Dedifferentiated amniotic fluid mesenchymal stem cell (primary cell): Measurements from ENCODE around the gene GNPAT.

ENCODE experiments used
- DNase-seq: peaks from one replicate; pipeline ENCODE4 v3.0.0-alpha.2; 2016; ENCODE audit errors: extremely low spot score

Gene GNPAT

GRCh38 chr1:231213831-231214573, 27.0 kb upstream of the GNPAT start:
- no peak for DNase-seq

DNA sequence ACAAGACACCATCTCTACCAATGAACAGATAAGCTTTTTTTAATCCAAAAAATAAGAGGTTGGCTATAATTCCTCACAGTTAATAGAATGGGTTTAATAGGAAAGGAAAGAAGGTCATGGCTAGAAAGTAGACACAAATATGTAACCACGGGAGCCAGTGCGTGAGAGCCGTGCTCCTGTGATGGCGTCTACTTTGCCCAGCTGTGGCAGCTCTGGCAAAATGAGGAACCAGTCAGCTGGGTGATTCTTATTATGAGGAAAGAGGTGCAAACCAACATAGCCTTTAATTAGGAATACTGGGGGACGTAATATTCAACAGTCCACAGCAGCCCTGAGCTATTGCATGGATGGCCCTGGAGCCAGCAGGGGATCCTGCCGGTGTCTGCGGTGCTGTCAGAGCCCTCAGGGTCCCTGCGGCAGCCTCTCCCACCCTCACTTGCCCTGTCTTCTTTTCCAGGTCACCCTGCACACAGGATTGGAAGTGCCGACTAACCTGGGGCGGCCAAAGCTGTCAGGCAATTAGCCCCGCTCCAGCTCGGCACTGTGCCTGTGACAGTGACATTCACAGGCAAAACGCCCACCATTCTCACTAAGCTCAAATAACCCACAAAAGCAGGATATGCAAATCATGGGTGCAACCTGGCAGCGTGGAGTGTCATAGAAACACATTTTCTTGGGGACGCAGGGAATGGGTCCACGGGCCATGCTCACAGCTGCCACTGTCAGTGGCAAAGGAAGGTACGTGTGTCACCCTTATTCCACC, 25.9 kb upstream of the GNPAT start:
- DNase-seq = no peak

DNA sequence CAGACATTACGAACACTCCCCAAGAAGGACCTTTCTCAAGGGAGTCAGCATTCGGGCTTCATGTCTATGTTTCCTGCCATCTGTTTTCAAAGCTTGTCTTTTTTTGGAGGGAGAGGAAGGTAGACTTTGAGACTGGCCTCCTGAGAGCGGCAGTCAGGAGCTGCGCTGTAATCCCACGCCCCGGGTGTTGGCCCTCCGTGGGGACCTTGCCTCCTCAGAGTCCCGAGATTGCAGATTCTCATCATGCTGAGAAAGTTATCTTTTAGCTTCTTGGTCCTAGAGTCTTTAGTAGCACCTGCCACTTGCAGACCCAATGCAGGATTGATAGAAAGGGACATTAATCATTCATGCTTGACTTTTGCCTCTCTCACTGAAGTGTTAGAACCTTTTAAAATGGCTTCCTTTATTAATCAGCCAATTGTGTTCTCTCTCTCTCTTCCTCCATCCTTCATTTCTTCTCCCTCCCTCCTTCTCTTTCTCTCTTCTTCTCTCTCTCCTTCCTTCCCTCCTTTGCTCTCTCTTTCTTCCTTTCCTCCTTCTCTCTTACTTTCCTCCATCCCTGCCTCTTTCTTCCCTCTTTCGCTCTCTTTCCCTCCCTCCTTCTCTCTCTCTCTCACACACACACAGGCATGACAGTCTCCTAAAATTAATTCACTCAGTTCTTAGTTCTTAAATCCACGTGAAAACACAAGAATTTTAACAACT, 25.2 kb upstream of the GNPAT start:
- DNase-seq = no peak

DNA sequence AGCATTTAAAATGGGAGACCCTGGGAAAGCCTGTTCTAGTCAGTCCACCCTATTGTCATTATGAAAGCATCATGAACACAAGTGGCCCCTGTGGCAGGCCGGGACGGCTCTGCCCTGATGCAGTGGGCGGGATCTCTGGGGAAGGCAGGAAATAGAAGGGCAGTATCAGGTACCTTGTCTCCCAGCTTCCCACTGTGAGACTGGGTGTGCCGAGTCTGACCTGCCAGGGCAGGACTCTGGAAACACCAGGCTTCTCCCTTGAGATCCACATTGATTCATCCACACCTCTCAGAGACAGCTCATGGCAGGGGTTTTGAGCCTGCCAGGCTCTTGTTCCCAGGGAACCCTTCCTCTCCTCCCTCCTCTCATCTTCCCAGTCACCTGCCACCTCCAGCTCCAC, 24.5 kb upstream of the GNPAT start:
- no peak for DNase-seq

DNA sequence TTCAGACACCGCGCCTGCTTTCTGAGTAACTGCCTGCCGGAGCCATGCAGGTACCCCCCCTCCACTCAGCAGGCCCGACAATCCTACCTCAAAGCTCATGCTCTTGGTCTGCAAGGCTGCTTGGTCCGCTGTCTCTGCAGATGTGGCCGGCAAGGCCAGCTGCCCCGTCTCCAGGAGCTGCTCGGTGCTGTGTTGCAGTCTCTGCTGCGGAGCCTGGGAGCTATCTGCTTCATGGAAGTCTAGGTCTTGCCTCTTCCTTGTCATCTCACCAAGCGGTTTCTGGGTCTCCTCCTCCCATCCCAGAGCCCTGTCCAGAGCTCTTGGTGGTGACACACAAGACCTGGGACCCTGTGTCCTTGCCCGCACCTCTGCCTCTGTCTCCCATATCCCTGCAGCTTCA, 24.0 kb upstream of the GNPAT start:
- no peak for DNase-seq

DNA sequence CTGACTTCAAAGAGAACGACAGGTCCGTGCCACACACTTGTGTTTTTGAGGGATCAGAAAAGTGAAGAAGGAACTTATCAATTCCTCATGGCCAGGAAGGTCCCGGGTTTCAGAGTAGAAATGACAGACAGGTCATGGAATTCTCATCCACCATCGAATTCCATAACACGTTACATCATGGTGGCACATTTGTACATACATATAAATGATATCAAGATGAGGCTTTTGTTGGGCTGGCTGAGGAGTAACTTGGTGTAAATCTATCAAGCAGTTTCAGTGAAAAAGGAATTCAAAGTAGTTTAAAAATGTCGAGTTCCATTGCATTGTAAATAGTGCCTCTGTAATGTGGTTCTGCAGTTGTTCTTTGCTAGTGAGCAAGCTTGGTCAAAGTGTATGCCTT, 22.9 kb upstream of the GNPAT start:
- no peak for DNase-seq

- DNase-seq = no peak
Observed at GRCh38 chr1:231219422-231220401, 21.3 kb upstream of the GNPAT start.

GRCh38 chr1:231220801-231221200, 20.2 kb upstream of the GNPAT start:
- no peak for DNase-seq

- DNase-seq = no peak
Observed at GRCh38 chr1:231226156-231226555, 14.9 kb upstream of the GNPAT start.

GRCh38 chr1:231231511-231231910, 9.5 kb upstream of the GNPAT start:
- DNase-seq = no peak

DNA sequence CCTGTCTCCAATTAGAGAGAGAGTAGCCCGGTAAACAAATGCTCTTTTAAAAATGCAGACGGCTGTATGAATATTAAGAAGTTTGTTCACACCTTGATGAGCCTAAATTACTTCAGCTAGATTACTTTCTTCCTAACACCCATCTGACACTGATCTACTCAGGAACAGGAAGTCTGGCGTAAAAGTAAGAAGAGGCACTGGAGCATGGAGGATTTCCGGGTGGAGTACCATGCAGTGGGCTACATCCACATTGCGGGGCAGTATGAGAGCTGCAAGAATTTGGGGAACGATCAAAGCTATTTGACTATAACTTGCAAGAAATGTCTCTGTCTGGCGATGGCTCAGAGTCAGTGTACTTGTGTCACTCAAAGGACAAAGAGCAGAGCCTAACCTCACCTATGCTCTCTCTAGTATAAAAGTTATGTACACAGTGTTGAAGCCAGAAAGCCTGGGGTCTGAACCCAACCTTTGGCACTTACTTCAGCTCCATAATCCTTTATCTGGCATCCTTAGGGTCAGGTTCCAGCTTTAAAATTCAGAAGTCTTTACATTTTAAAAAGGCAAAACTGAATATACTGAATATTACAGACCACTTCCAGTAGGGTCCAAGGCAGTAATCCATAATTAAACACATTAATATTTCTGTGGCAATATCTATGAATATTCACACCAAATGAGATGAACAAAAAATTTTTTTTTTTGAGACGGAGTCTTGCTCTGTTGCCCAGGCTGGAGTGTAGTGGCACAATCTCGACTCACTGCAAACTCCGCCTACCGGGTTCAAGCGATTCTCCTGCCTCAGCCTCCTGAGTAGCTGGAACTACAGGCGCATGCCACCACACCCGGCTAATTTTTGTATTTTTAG, 7.9 kb upstream of the GNPAT start:
- DNase-seq = no peak

DNA sequence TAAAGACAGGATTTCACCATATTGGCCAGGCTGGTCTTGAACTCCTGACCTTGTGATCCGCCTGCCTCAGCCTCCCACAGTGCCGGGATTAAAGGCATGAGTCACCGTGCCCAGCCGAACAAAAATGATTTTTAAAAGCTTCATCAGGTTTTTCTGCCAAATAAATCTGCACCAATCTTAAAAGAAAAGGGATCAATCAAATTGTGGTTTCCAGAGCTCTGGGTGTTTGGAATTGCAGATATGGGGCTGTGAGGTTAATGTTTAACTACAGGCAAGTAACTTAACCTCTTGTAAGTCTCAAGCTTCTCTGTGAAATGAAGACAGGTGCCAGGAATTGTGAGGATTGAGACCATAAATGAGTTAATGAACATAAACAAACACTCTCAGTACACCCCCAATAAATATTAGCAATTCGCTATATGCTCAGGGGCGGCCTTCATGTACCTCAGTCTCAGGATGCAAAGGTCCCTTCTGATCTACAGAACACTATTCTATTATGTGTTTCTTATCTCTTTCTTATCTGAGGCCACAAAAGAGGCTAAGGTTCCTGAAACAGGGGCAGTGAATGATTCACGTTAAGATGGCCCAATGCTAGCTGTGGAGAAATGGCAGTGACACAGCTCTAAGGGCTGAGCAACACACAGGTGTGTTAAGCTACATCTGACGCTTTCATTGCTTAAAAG, 7.1 kb upstream of the GNPAT start:
- no peak for DNase-seq

DNA sequence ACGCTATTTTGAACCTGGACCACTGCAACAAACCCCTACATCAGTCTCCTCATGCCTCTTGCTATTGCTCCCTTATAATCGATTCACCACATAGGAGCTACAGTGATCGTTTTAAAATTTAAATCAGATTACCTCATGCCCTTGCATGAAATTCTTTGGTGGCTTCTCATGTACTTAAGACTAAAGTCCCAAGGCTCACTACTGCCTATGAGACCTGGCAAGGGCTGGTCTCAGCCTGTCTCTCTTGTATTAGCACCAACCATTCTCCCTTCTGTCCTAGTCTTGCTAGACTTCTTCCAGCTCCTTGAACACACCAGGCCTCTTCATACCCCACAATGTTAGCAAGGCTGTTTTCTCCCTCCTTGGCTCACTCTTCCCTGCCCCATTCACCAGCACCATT, 6.5 kb upstream of the GNPAT start:
- DNase-seq = no peak

DNA sequence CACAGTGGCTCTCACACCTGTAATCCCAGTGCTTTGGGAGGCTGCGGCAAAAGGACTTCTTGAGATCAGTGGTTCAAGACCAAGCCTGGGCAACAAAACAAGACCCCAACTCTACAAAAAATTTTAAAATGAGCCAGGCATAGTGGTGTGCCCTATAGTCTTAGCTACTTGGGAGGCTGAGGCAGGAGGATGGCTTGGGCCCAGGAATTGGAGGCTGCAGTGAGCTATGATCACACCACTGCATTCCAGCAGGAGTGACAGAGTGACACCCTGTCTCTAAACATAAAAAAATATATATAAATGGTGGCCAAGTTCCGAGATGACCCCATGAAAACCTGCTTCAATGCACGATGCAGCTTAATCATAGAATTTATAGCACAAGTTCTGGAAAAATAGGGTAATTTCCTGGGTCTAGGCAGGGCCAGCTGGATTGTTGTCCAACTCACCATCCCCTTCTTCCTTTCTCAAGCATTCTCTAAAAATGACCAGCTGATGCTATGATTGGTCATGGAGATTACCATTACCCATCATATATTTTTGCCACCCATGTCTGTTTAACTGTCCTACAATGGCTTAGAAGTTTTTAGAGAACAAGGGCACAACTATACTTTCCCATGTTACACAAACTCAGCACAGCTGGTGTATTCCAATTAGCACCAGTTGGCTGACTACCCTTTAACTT, 5.3 kb upstream of the GNPAT start:
- no peak for DNase-seq

- no peak for DNase-seq
Observed at GRCh38 chr1:231236208-231236591, 4.8 kb upstream of the GNPAT start.

- no peak for DNase-seq
Observed at GRCh38 chr1:231236938-231237337, 4.1 kb upstream of the GNPAT start.

- no peak for DNase-seq
Observed at GRCh38 chr1:231238298-231238697, 2.7 kb upstream of the GNPAT start.

- DNase-seq = no peak
Observed at GRCh38 chr1:231240531-231240882, 505 bp upstream of the GNPAT start.

DNA sequence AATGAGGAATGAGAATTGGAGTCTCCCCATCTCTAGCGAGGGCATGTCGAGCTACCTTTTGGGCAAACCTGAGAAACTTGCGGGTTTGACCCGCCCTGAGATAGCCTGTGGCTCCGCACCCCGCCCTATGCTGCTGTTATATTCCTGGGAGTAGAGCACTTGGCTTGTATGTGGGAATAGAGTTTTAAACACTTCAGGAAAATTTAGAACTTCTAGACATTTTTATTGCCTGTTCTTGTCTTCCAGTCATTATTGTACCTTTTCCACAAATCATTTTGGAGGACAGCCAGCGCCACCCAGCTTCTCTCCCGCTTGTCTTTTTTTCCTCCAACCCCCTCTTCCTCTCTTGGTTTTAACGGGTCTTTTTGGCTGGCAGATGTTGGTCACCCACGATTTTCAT, 738 bp downstream of the GNPAT start:
- DNase-seq = peak; percentile 17
